GM18868 (cell line): Measurements from ENCODE around the gene ZFYVE28.

ENCODE experiments used
- ATAC-seq: cut with Tn5 transposase; IDR thresholded peaks from one replicate; pipeline ENCODE4 v1.9.1; 2021; ENCODE audit warnings: mild to moderate bottlenecking, moderate library complexity; ENCODE audit not compliant: unreplicated experiment

ZFYVE28 gene

GRCh38 chr4:2334826-2335728 lies 83.4 kb downstream of the ZFYVE28 start:
- no peak for ATAC-seq

- no peak for ATAC-seq
Observed at GRCh38 chr4:2333916-2334644, 84.4 kb downstream of the ZFYVE28 start.

- ATAC-seq, result no peak
Observed at GRCh38 chr4:2333356-2333841, 85.0 kb downstream of the ZFYVE28 start.

- ATAC-seq, result no peak
Observed at GRCh38 chr4:2332976-2333319, 85.5 kb downstream of the ZFYVE28 start.

- ATAC-seq, result no peak
Observed at GRCh38 chr4:2332201-2332975, 86.1 kb downstream of the ZFYVE28 start.

DNA sequence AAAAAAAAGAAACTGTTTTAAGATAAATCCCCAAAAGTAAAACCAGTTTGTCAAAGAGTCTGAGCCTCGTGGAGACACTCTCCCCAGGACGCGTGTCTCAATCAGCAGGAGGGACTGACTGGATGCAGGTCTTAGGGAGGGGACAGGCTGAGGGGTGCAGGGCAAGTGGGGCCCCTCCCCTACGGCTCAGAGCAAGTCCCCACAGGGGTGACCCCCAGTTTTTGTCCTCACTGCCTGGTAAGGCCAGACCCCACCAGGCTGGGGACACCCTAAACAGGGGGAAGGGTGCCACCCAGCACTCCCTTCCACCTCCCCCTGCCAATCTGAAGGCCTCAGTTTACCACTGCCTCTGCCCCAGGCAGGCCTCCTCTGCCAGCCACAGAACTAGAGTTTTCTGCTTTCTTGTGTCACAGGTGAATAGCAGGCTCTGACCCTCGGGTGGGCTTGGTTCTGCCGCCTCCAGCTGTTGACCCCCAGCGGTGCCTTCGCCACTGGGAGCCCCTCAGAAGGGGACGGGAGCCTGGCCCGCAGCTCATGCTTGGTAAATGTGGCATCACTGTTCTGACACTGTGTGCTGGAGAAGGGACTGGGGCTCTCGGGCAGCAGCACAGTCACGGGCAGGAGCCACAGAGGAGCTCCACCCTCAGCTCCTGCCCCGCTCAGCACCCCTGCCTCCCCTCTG lies 86.8 kb downstream of the ZFYVE28 start:
- no peak for ATAC-seq

DNA sequence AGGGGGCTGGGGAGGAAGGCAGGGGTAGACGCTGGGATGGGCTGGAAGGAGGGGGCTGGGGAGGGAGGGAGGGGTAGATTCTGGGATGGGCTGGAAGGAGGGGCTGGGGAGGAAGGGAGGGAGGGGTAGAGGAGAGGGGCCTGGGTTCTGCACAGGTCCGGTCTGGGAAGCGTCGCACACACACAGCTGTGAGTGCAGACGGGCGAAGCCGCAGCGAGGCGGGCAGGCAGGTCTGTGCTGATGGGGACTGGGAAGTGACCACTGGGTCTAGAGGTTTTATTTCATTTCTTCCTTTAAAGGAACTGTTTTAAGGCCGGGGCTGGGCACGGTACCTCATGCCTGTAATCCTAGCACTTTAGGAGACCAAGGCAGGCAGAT lies 87.4 kb downstream of the ZFYVE28 start:
- no peak for ATAC-seq

- no peak for ATAC-seq
Observed at GRCh38 chr4:2330091-2331042, 88.1 kb downstream of the ZFYVE28 start.

GRCh38 chr4:2327579-2327978 lies 90.9 kb downstream of the ZFYVE28 start:
- no peak for ATAC-seq

DNA sequence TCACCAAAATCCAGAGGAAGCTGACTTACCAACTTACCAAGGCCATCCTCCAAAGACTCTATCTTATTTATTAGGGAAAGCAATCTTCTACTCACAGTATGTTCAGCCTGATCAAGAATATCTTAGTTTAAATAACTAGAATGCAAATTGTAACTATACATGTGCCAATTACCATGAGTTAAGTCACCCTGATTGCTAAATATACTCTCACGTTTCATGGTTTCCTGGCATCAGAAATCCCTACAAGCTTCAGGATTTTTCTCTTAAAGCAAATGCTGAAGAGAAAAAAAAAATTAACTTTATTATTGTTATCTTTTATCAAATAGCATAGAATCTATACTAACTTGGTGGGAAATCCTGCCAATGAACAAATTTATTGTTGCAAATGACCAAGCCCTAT lies 93.6 kb downstream of the ZFYVE28 start:
- ATAC-seq, result no peak

- no peak for ATAC-seq
Observed at GRCh38 chr4:2322841-2323240, 95.6 kb downstream of the ZFYVE28 start.

DNA sequence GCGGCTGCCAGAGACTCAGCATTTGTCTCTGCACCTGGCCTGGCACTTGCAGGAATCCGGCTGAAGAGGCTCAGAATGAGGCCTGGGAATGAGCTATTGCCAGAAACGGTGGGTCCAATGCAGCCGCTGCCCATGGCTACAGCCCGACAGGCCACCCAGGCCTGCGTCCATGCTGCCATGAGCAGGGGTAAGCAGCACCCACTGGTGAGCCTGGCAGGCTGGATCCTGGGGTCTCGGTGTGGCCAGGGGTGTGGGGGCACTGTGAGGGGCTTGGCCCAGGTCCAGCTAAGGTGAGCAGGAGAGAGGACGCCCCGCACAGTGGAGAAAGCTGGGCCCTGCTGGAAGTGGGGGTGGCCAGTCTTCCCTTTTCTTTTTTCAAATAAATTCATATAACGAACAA lies 96.2 kb downstream of the ZFYVE28 start:
- ATAC-seq, result no peak

GRCh38 chr4:2321279-2322196 lies 96.9 kb downstream of the ZFYVE28 start:
- no peak for ATAC-seq

DNA sequence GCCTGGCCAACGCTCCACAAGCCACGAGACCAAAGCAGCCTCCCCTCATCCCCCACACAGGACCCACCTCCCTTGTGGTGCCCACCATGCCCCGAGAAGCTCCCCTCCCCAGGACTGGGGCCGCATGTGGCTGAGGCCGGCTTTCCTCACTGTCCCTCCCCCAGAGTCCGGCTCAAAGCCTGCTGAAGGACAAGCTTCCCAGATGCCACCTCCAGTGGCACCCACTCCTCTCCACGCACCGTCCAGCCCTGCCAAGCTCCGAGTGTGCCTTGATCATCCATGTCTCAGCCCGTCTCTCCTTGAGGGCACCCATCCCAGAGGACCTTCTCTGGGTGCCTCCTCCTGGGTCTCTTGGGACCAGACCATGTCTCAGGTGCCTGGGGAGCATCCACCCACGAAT lies 97.7 kb downstream of the ZFYVE28 start:
- ATAC-seq, result no peak

DNA sequence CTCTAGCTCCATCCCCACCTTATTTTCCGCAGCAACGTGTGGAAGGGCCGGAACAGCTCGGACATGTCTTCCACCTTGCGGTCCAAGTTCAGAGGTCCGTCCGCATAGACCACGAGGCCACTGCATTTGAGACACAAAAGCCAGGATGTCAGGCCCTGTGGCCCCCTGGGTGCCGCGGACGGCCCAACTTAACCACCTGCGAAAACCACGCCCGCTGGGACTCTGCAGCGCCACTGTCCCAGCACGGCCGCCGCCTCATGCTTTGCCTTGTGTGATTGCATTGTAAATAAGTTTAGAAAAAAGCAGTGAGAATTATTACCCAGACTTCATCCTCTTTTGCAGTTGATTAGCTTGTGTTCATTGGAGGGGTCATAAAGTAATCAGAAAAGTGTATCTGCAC lies 98.3 kb downstream of the ZFYVE28 start:
- ATAC-seq, result no peak

DNA sequence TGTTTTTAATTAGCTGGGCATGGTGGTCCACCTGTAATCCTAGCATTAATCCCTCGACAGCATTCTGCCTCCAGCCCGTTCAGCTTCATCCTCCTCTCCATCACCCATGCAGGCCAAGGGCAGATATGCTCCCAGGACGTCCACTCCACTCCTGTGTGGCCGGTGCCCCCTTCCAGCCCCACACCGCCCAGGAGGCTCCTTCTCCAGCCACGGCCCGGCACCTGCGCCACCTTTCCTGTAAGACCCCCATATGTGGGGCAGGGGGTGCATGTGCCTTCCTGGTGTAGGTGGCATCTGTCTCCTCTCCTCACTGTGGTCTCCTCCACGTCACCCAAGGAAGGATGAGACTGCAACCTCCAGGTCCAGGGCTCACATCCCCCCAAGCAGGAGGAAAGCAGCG lies 99.6 kb downstream of the ZFYVE28 start:
- no peak for ATAC-seq

- ATAC-seq, result no peak
Observed at GRCh38 chr4:2318476-2318875, 100.0 kb downstream of the ZFYVE28 start.

- ATAC-seq, result no peak
Observed at GRCh38 chr4:2313366-2313765, 105.1 kb downstream of the ZFYVE28 start.
